GM12873 (cell line): ENCODE results near the gene TRIP11.

Experiments used
- CTCF ChIP-seq: IDR thresholded peaks from 2 replicates; pipeline ENCODE4 v1.5.1; 2012; ENCODE audit warnings: low read depth, mild to moderate bottlenecking, moderate library complexity, low read length, control low read depth; ENCODE audit not compliant: insufficient read depth; ENCODE audit errors: missing control alignments

Gene TRIP11

GRCh38 chr14:91935586-91935985 is 104.3 kb downstream of the TRIP11 start:
- no peak for TF ChIP-seq CTCF

GRCh38 chr14:91934554-91935285 is 105.1 kb downstream of the TRIP11 start:
- no peak for TF ChIP-seq CTCF

GRCh38 chr14:91931478-91932088 is 108.3 kb downstream of the TRIP11 start:
- TF ChIP-seq CTCF, result no peak

- no peak for TF ChIP-seq CTCF
These were observed 110.2 kb downstream of the TRIP11 start for GRCh38 chr14:91929700-91930099.

- TF ChIP-seq CTCF, result no peak
These were observed 112.1 kb downstream of the TRIP11 start for GRCh38 chr14:91927800-91928199.

- TF ChIP-seq CTCF, result no peak
These were observed 112.7 kb downstream of the TRIP11 start for GRCh38 chr14:91927191-91927590.

GRCh38 chr14:91926131-91926890 is 113.5 kb downstream of the TRIP11 start:
- no peak for TF ChIP-seq CTCF
